Ectodermal cell (in vitro differentiated cells): ENCODE measurements around the gene MCF2L2.
"Not testable (repeated sequence)": the region's sequence is repeated elsewhere in the genome, so short reads cannot be mapped to it uniquely, and the experiment has no call there.

ENCODE experiments used
- H3K27ac ChIP-seq: 2 replicates; pipeline ENCODE4 v1.7.0; 2013; ENCODE audit warnings: mild to moderate bottlenecking, low read depth, low read length; ENCODE audit not compliant: insufficient read depth, poor library complexity, severe bottlenecking
- H3K27me3 ChIP-seq: 2 replicates; pipeline ENCODE4 v1.7.0; 2013; ENCODE audit warnings: mild to moderate bottlenecking, low read length; ENCODE audit not compliant: insufficient read depth, control insufficient read depth, poor library complexity, severe bottlenecking
- H3K36me3 ChIP-seq: one replicate; pipeline ENCODE4 v1.7.0; 2013; ENCODE audit warnings: low read length; ENCODE audit not compliant: control insufficient read depth, insufficient read depth
- H3K4me1 ChIP-seq: one replicate; pipeline ENCODE4 v1.7.0; 2013; ENCODE audit warnings: low read length; ENCODE audit not compliant: control insufficient read depth, insufficient read depth
- H3K4me3 ChIP-seq: 2 replicates; pipeline ENCODE4 v1.7.0; 2013; ENCODE audit warnings: low read depth, low read length, control low read depth; ENCODE audit not compliant: insufficient read depth
- H3K9me3 ChIP-seq: 2 replicates; pipeline ENCODE4 v1.7.0; 2013; ENCODE audit warnings: mild to moderate bottlenecking, low read length, moderate library complexity; ENCODE audit not compliant: control insufficient read depth
- WGBS, 2 experiments: methylation state at CpG; one replicate each; pipeline ENCODE4 v1.1.7; 2013; ENCODE audit warnings: missing lambda C conversion rate in 2 of 2; 5-methylcytosine and 5-hydroxymethylcytosine counted together

Gene MCF2L2

GRCh38 chr3:183230251-183230650 is 198.2 kb downstream of the MCF2L2 start:
- H3K36me3 ChIP-seq, H3K4me3 ChIP-seq, H3K4me1 ChIP-seq, H3K9me3 ChIP-seq, H3K27me3 ChIP-seq, H3K27ac ChIP-seq: not testable (repeated sequence)
- 90 to 98% methylated on average over 4 to 6 of the region's 8 CpGs for WGBS, 2 experiments

- WGBS, 2 experiments = 100% methylated on average over 1 of the region's 1 CpG
- Histone ChIP-seq H3K4me3 (no peak overlapping the region), H3K4me1 (no peaks in the 10 kb centered on the region), H3K36me3 (no peaks in the 10 kb centered on the region), H3K27ac (no peak overlapping the region), H3K27me3 (no peaks in the 10 kb centered on the region), H3K9me3 (no peaks in the 10 kb centered on the region)
Observed at GRCh38 chr3:183229178-183229577, 199.2 kb downstream of the MCF2L2 start.

GRCh38 chr3:183227586-183227985 is 200.8 kb downstream of the MCF2L2 start:
- no peaks in the 10 kb centered on the region for H3K27me3 ChIP-seq
- no peak overlapping the region for H3K4me3 ChIP-seq
- 91 to 94% methylated on average over 4 of the region's 4 CpGs for WGBS, 2 experiments
- no peaks in the 10 kb centered on the region for H3K4me1 ChIP-seq
- H3K27ac ChIP-seq = no peak overlapping the region
- H3K36me3 ChIP-seq = no peaks in the 10 kb centered on the region
- H3K9me3 ChIP-seq = no peaks in the 10 kb centered on the region

GRCh38 chr3:183226333-183226890 is 202.0 kb downstream of the MCF2L2 start:
- no peaks in the 10 kb centered on the region for H3K27me3 ChIP-seq
- H3K4me3 ChIP-seq = no peak overlapping the region
- WGBS, 2 experiments = 91 to 94% methylated on average over 7 of the region's 9 CpGs
- no peaks in the 10 kb centered on the region for H3K9me3 ChIP-seq
- H3K36me3 ChIP-seq = no peaks in the 10 kb centered on the region
- no peak overlapping the region for H3K27ac ChIP-seq
- H3K4me1 ChIP-seq = no peaks in the 10 kb centered on the region

GRCh38 chr3:183224180-183224970 is 204.0 kb downstream of the MCF2L2 start:
- Histone ChIP-seq H3K27me3 (no peaks in the 10 kb centered on the region), H3K4me1 (no peaks in the 10 kb centered on the region), H3K27ac (no peak overlapping the region), H3K9me3 (no peaks in the 10 kb centered on the region), H3K36me3 (no peaks in the 10 kb centered on the region), H3K4me3 (no peak overlapping the region)
- 82 to 83% methylated on average over 11 of the region's 11 CpGs for WGBS, 2 experiments

GRCh38 chr3:183222631-183223235 is 205.7 kb downstream of the MCF2L2 start:
- no peaks in the 10 kb centered on the region for H3K9me3 ChIP-seq
- H3K4me1 ChIP-seq = no peaks in the 10 kb centered on the region
- WGBS, 2 experiments = 90 to 91% methylated on average over 3 of the region's 3 CpGs

GRCh38 chr3:183220828-183221227 is 207.6 kb downstream of the MCF2L2 start:
- WGBS, 2 experiments = 82 to 86% methylated on average over 5 of the region's 5 CpGs
- Histone ChIP-seq H3K27me3 (no peaks in the 10 kb centered on the region), H3K36me3 (no peaks in the 10 kb centered on the region), H3K4me1 (no peaks in the 10 kb centered on the region), H3K9me3 (no peaks in the 10 kb centered on the region), H3K4me3 (no peak overlapping the region), H3K27ac (no peak overlapping the region)

More at GRCh38 chr3:183222631-183223235, 205.7 kb downstream of the MCF2L2 start:
- Histone ChIP-seq H3K27ac (no peak overlapping the region), H3K27me3 (no peaks in the 10 kb centered on the region), H3K36me3 (no peaks in the 10 kb centered on the region), H3K4me3 (no peak overlapping the region)

- Histone ChIP-seq H3K4me3 (no peak overlapping the region), H3K4me1 (no peaks in the 10 kb centered on the region), H3K27me3 (no peaks in the 10 kb centered on the region), H3K27ac (no peak overlapping the region), H3K9me3 (no peaks in the 10 kb centered on the region), H3K36me3 (no peaks in the 10 kb centered on the region)
- 90% methylated on average over 2 of the region's 2 CpGs; no CpG with 5 or more reads in 1 of the 2 experiments for WGBS, 2 experiments
Observed at GRCh38 chr3:183218826-183219225, 209.6 kb downstream of the MCF2L2 start.

GRCh38 chr3:183217548-183218332 is 210.7 kb downstream of the MCF2L2 start:
- H3K27ac ChIP-seq = no peak overlapping the region
- 95 to 96% methylated on average over 7 to 9 of the region's 9 CpGs for WGBS, 2 experiments
- H3K36me3 ChIP-seq = no peaks in the 10 kb centered on the region

More at GRCh38 chr3:183217548-183218332, 210.7 kb downstream of the MCF2L2 start:
- Histone ChIP-seq H3K9me3 (no peaks in the 10 kb centered on the region), H3K4me1 (no peaks in the 10 kb centered on the region), H3K27me3 (no peaks in the 10 kb centered on the region), H3K4me3 (no peak overlapping the region)
